ENCODE data around the gene C20orf202.
"Not testable (repeated sequence)": the region's sequence is repeated elsewhere in the genome, so short reads cannot be mapped to it uniquely, and the experiment has no call there.

The C20orf202 gene

DNA sequence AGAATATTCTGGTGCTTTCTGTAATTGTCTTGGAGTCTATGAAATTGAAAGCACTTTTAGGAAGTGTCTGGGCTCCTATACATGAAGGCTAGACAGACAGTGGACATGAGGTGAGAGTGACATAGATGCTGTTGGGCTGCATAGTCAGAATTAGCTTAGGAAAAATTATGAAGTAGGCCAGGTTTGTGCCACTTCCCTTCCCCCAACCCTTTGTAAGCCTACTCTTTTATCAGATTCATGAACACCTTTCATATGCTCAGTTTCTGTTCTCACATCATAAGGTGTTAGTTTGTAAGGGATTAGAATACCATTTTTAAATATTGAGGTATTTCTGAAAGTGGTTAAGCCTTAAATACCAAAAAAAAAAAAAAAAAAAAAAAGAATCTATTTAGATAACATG is 44.4 kb downstream of the C20orf202 start:
- TF ChIP-seq EZH2 (IDR thresholded peaks at IDR 0.05; ENCODE audit: borderline replicate concordance, low read depth, low read length, severe bottlenecking): no peak
- TF ChIP-seq, protein P1, sequence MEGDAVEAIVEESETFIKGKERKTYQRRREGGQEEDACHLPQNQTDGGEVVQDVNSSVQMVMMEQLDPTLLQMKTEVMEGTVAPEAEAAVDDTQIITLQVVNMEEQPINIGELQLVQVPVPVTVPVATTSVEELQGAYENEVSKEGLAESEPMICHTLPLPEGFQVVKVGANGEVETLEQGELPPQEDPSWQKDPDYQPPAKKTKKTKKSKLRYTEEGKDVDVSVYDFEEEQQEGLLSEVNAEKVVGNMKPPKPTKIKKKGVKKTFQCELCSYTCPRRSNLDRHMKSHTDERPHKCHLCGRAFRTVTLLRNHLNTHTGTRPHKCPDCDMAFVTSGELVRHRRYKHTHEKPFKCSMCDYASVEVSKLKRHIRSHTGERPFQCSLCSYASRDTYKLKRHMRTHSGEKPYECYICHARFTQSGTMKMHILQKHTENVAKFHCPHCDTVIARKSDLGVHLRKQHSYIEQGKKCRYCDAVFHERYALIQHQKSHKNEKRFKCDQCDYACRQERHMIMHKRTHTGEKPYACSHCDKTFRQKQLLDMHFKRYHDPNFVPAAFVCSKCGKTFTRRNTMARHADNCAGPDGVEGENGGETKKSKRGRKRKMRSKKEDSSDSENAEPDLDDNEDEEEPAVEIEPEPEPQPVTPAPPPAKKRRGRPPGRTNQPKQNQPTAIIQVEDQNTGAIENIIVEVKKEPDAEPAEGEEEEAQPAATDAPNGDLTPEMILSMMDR (IDR thresholded peaks at IDR 0.05; ENCODE audit: borderline replicate concordance, extremely low read depth, low read length, poor library complexity, severe bottlenecking): no peak
- no peak overlapping the region for H2AFZ ChIP-seq (ENCODE audit: low read depth, low read length)
- H3K4me3 ChIP-seq (ENCODE audit: low read depth in 1 of 2, low read length in 2 of 2): no peak overlapping the region
- DNase-seq: no peak
- no peak for ATAC-seq (ENCODE audit: insufficient read depth, low read depth)
- no peak overlapping the region for H3K27ac ChIP-seq (ENCODE audit: low read length)
- H3K4me2 ChIP-seq (ENCODE audit: insufficient read depth, low read length): no peak overlapping the region
- no peaks in the 10 kb centered on the region for H4K20me1 ChIP-seq (ENCODE audit: insufficient read depth, low read length)
- H3K9me3 ChIP-seq (ENCODE audit: insufficient read depth, low read length, severe bottlenecking): no peaks in the 10 kb centered on the region
- no peaks in the 10 kb centered on the region for H3K79me2 ChIP-seq (ENCODE audit: insufficient read depth, low read length)
- no peaks in the 10 kb centered on the region for H3K4me1 ChIP-seq (ENCODE audit: insufficient read depth, low read length)
- no peaks in the 10 kb centered on the region for H3K36me3 ChIP-seq (ENCODE audit: insufficient read depth, low read length)
- H3K9ac ChIP-seq (ENCODE audit: low read depth, low read length): no peak overlapping the region
- H3K27me3 ChIP-seq (ENCODE audit: insufficient read depth, low read length, poor library complexity): peaks cover 32% of the 10 kb centered on the region

DNA sequence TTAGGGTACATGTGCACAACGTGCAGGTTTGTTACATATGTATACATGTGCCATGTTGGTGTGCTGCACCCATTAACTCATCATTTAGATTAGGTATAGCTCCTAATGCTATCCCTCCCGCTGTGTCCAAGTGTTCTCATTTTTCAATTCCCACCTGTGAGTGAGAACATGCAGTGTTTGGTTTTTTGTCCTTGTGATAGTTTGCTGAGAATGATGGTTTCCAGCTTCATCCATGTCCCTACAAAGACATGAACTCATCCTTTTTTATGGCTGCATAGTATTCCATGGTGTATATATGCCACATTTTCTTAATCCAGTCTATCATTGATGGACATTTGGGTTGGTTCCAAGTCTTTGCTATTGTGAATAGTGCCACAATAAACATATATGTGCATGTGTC is 47.0 kb downstream of the C20orf202 start:
- not testable (repeated sequence) for H3K27ac ChIP-seq (ENCODE audit: low read length); H3K4me3 ChIP-seq (ENCODE audit: low read depth in 1 of 2, low read length in 2 of 2); H3K4me1 ChIP-seq (ENCODE audit: insufficient read depth, low read length); ATAC-seq (ENCODE audit: insufficient read depth, low read depth); H2AFZ ChIP-seq (ENCODE audit: low read depth, low read length); DNase-seq; H3K9ac ChIP-seq (ENCODE audit: low read depth, low read length); H3K79me2 ChIP-seq (ENCODE audit: insufficient read depth, low read length); H3K4me2 ChIP-seq (ENCODE audit: insufficient read depth, low read length); H3K9me3 ChIP-seq (ENCODE audit: insufficient read depth, low read length, severe bottlenecking); H4K20me1 ChIP-seq (ENCODE audit: insufficient read depth, low read length); H3K36me3 ChIP-seq (ENCODE audit: insufficient read depth, low read length)
- peaks cover 33% of the 10 kb centered on the region for H3K27me3 ChIP-seq (ENCODE audit: insufficient read depth, low read length, poor library complexity)

- DNase-seq (no peak), ATAC-seq (ENCODE audit: insufficient read depth, low read depth) (no peak)
- no peaks in the 10 kb centered on the region for H3K4me1 ChIP-seq (ENCODE audit: insufficient read depth, low read length)
- H2AFZ ChIP-seq (ENCODE audit: low read depth, low read length): no peak overlapping the region
- no peak overlapping the region for H3K4me2 ChIP-seq (ENCODE audit: insufficient read depth, low read length)
- no peaks in the 10 kb centered on the region for H3K79me2 ChIP-seq (ENCODE audit: insufficient read depth, low read length)
- no peak overlapping the region for H3K9ac ChIP-seq (ENCODE audit: low read depth, low read length)
- H3K4me3 ChIP-seq (ENCODE audit: low read depth in 1 of 2, low read length in 2 of 2): no peak overlapping the region
- H4K20me1 ChIP-seq (ENCODE audit: insufficient read depth, low read length): no peaks in the 10 kb centered on the region
- TF ChIP-seq EZH2 (IDR thresholded peaks at IDR 0.05; ENCODE audit: borderline replicate concordance, low read depth, low read length, severe bottlenecking): peak; percentile 32
- TF ChIP-seq, protein P1 (IDR thresholded peaks at IDR 0.05; ENCODE audit: borderline replicate concordance, extremely low read depth, low read length, poor library complexity, severe bottlenecking): no peak
- no peaks in the 10 kb centered on the region for H3K9me3 ChIP-seq (ENCODE audit: insufficient read depth, low read length, severe bottlenecking)
- peaks cover 21% of the 10 kb centered on the region for H3K27me3 ChIP-seq (ENCODE audit: insufficient read depth, low read length, poor library complexity)
- no peaks in the 10 kb centered on the region for H3K36me3 ChIP-seq (ENCODE audit: insufficient read depth, low read length)
- no peak overlapping the region for H3K27ac ChIP-seq (ENCODE audit: low read length)
Measured at GRCh38 chr20:1252416-1252815, 49.2 kb downstream of the C20orf202 start.

DNA sequence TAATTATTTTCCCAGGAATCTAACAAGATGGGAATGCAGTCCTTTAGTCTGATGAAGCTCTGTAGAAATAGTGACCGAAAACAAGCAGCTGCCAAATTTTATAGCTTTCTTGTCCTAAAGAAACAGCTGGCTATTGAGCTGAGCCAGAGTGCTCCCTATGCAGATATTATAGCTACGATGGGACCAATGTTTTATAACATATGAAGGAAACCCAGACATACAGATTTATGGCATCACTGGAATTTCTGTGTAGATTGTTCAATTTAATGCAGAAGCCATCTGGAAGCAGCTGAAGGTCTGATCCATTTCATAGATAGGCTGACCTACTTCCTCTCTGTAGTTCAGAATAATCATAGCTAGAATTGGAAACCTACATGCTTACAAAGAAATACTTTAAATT is 51.0 kb downstream of the C20orf202 start:
- no peaks in the 10 kb centered on the region for H4K20me1 ChIP-seq (ENCODE audit: insufficient read depth, low read length)
- no peaks in the 10 kb centered on the region for H3K79me2 ChIP-seq (ENCODE audit: insufficient read depth, low read length)
- peaks cover 17% of the 10 kb centered on the region for H3K27me3 ChIP-seq (ENCODE audit: insufficient read depth, low read length, poor library complexity)
- no peak overlapping the region for H3K4me3 ChIP-seq (ENCODE audit: low read depth in 1 of 2, low read length in 2 of 2)
- H3K9ac ChIP-seq (ENCODE audit: low read depth, low read length): no peak overlapping the region
- H3K9me3 ChIP-seq (ENCODE audit: insufficient read depth, low read length, severe bottlenecking): no peaks in the 10 kb centered on the region
- no peaks in the 10 kb centered on the region for H3K4me1 ChIP-seq (ENCODE audit: insufficient read depth, low read length)
- ATAC-seq (ENCODE audit: insufficient read depth, low read depth): no peak
- no peak overlapping the region for H2AFZ ChIP-seq (ENCODE audit: low read depth, low read length)
- TF ChIP-seq EZH2 (IDR thresholded peaks at IDR 0.05; ENCODE audit: borderline replicate concordance, low read depth, low read length, severe bottlenecking): no peak
- TF ChIP-seq, protein P1 (IDR thresholded peaks at IDR 0.05; ENCODE audit: borderline replicate concordance, extremely low read depth, low read length, poor library complexity, severe bottlenecking): no peak
- no peaks in the 10 kb centered on the region for H3K36me3 ChIP-seq (ENCODE audit: insufficient read depth, low read length)
- no peak overlapping the region for H3K4me2 ChIP-seq (ENCODE audit: insufficient read depth, low read length)
- no peak for DNase-seq
- H3K27ac ChIP-seq (ENCODE audit: low read length): no peak overlapping the region

All from DND-41 (cell line).